Liver (tissue), 9 donors: ENCODE data around the gene ZPLD1. TPM values are rescaled to one million over a fixed set of nuclear protein-coding genes. Genes with fewer than 3 reads are reported as not detected.

Experiments
- DNase-seq: peaks from one replicate; pipeline ENCODE4 v3.0.0-alpha.2; 2017; ENCODE audit warnings: low spot score
- H3K27ac ChIP-seq, 2 donors: one replicate each; pipeline ENCODE4 v1.7.0; 2013; ENCODE audit warnings: inconsistent platforms in 2 of 2, low read length in 2 of 2, control low read depth in 1 of 2, low read depth in 1 of 2, mild to moderate bottlenecking in 1 of 2
- H3K27me3 ChIP-seq, 4 donors: one replicate each; pipeline versions ENCODE4 v1.6.1 to v1.7.0; 2013; ENCODE audit warnings: low read length in 3 of 4, inconsistent platforms in 1 of 4, mild to moderate bottlenecking in 1 of 4, moderate library complexity in 1 of 4; ENCODE audit not compliant: control insufficient read depth in 4 of 4, insufficient read depth in 4 of 4
- H3K36me3 ChIP-seq, 4 donors: one replicate each; pipeline versions ENCODE4 v1.6.1 to v1.7.0; 2013; ENCODE audit warnings: low read length in 3 of 4, mild to moderate bottlenecking in 3 of 4, low read depth in 1 of 4, moderate library complexity in 1 of 4; ENCODE audit not compliant: control insufficient read depth in 4 of 4, insufficient read depth in 3 of 4
- H3K4me1 ChIP-seq, 4 donors: one replicate each; pipeline versions ENCODE4 v1.6.1 to v1.7.0; 2013; ENCODE audit warnings: low read length in 3 of 4, mild to moderate bottlenecking in 3 of 4, moderate library complexity in 1 of 4; ENCODE audit not compliant: control insufficient read depth in 4 of 4, insufficient read depth in 4 of 4
- H3K4me3 ChIP-seq, 3 donors: one replicate each; pipeline versions ENCODE4 v1.6.1 to v1.7.0; 2013; ENCODE audit warnings: low read length in 3 of 3, control low read depth in 1 of 3, low read depth in 1 of 3, mild to moderate bottlenecking in 1 of 3
- H3K9ac ChIP-seq, 2 donors: one replicate each; pipeline ENCODE4 v1.7.0; 2013; ENCODE audit warnings: low read length in 2 of 2, mild to moderate bottlenecking in 2 of 2, moderate library complexity in 2 of 2, control low read depth in 1 of 2, low read depth in 1 of 2
- H3K9me3 ChIP-seq, 4 donors: one replicate each; pipeline versions ENCODE4 v1.6.1 to v1.7.0; 2013; ENCODE audit warnings: low read length in 3 of 4; ENCODE audit not compliant: control insufficient read depth in 4 of 4
- EGR1 ChIP-seq, 2 donors: IDR thresholded peaks; 2 replicates each; pipeline ENCODE4 v1.6.1; 2016 to 2018; ENCODE audit warnings: antibody characterized with exemption in 2 of 2, low read depth in 2 of 2
- JUND ChIP-seq, 2 donors: IDR thresholded peaks; 2 replicates each; pipeline ENCODE4 v1.6.1; 2016; ENCODE audit warnings: antibody characterized with exemption in 2 of 2
- WGBS: extraction: QIAGEN DNeasy Blood & Tissue Kit; methylation state at CpG from one replicate; pipeline ENCODE4 v1.1.7; 2013; 5-methylcytosine and 5-hydroxymethylcytosine counted together
- polyA plus RNA-seq, 2 donors: library from polyadenylated mRNA; stranded (reverse) in 1 of 2; unstranded in 1 of 2; fragments of 200-250 nt in 1 of 2; fragments of >200 nt in 1 of 2; fragmentation: Nextera tagmentation in 1 of 2; extraction: Ambion mirVana in 1 of 2; gene quantifications; one replicate each; pipeline versions ENCODE4 v1.2.1 to v1.2.3, GENCODE V29; 2013 to 2015
- total RNA-seq, 2 donors: library from RNA; depleted of rRNA; stranded (reverse); fragments of >200 nt; gene quantifications; one replicate each; pipeline ENCODE4 v1.2.3, GENCODE V29; 2014
- TF ChIP-seq, protein P1 (sequence below): IDR thresholded peaks from 2 replicates; pipeline ENCODE4 v1.6.1; 2016; ENCODE audit warnings: antibody characterized with exemption
- TF ChIP-seq, protein P2 (sequence below): IDR thresholded peaks from 2 replicates; pipeline ENCODE4 v1.6.1; 2016; ENCODE audit warnings: antibody characterized with exemption
- donor health status: healthy.
- donor health status: healthy.
- donor health status: healthy.
- donor health status: healthy.
- donor health status: healthy.

The ZPLD1 gene
- total and polyA plus RNA-seq, 4 donors, result 0.03 to 0.23 (median 0.07) TPM

DNA sequence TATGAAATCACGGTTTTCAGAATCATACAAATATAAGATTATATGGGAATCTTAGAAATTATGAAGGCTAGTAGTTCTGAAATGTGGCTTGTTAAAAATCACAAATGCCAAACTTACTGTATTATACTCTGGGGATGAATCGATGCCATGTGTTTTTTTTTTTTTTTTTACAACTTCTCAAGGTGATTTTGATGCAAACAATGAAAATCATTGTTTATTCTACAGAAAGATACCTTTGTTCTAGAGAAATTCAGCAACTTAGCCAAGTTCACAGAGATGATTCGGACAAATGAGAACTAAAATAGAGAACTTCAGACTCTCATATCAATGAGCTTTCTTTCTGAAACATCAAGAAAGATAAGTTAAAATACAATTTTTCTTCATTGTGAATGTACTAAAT lies 92.0 kb downstream of the ZPLD1 start:
- H3K36me3 ChIP-seq, result no peaks in the 10 kb centered on the region
- no peak for DNase-seq
- no peak overlapping the region for H3K27ac ChIP-seq
- no peak overlapping the region for H3K9ac ChIP-seq
- H3K4me3 ChIP-seq, result no peak overlapping the region
- TF ChIP-seq, protein P1, sequence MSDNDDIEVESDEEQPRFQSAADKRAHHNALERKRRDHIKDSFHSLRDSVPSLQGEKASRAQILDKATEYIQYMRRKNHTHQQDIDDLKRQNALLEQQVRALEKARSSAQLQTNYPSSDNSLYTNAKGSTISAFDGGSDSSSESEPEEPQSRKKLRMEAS, result no peak
- no peak for TF ChIP-seq JUND (IDR thresholded peaks at IDR 0.05)
- H3K27me3 ChIP-seq, result no peaks in the 10 kb centered on the region
- 83% methylated on average over 3 of the region's 3 CpGs for WGBS
- H3K9me3 ChIP-seq, result no peaks in the 10 kb centered on the region
- no peaks in the 10 kb centered on the region for H3K4me1 ChIP-seq

DNA sequence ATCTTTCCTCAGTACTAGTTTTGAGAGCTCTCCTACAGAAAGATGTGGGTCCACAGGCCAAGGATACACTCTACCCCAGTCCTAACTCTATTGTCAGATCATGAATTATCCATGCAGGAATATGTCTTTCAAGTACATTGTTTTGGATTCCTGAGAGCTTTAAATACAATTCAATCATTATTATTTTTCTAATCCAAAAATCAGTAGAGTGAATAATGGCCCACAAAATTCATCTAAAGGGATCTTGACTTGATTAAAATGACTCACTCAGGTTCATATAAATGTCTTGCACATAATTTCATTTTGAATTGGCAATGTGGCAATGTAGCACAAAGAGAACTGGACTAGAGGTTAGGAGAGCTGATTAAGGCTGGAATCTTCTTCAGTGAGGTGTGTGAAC lies 93.9 kb downstream of the ZPLD1 start:
- Histone ChIP-seq H3K9ac (no peak overlapping the region), H3K4me1 (no peaks in the 10 kb centered on the region), H3K9me3 (no peaks in the 10 kb centered on the region), H3K36me3 (no peaks in the 10 kb centered on the region), H3K4me3 (no peak overlapping the region), H3K27me3 (no peaks in the 10 kb centered on the region), H3K27ac (no peak overlapping the region)
- TF ChIP-seq, protein P1, result no peak
- no peak for TF ChIP-seq EGR1 (IDR thresholded peaks at IDR 0.05; ENCODE audit: low read depth in 2 of 2)
- TF ChIP-seq, protein P2, sequence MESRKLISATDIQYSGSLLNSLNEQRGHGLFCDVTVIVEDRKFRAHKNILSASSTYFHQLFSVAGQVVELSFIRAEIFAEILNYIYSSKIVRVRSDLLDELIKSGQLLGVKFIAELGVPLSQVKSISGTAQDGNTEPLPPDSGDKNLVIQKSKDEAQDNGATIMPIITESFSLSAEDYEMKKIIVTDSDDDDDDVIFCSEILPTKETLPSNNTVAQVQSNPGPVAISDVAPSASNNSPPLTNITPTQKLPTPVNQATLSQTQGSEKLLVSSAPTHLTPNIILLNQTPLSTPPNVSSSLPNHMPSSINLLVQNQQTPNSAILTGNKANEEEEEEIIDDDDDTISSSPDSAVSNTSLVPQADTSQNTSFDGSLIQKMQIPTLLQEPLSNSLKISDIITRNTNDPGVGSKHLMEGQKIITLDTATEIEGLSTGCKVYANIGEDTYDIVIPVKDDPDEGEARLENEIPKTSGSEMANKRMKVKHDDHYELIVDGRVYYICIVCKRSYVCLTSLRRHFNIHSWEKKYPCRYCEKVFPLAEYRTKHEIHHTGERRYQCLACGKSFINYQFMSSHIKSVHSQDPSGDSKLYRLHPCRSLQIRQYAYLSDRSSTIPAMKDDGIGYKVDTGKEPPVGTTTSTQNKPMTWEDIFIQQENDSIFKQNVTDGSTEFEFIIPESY, result no peak
- no peak for DNase-seq
